Measurements from ENCODE around the gene CUL4A. TPM values are rescaled to one million over a fixed set of nuclear protein-coding genes. Genes with fewer than 3 reads are reported as not detected.

Gene CUL4A
- total and polyA plus RNA-seq, 3 experiments from 2014 or later = 67.4 to 87.3 (median 82.5) TPM

- POLR2A ChIA-PET = interaction anchor here (2.1 kb wide), 1 partner anchor 26 kb away, joined by 5 read pairs; the partner anchor contains the start of gene PCID2
- H3K4me3 ChIP-seq (ENCODE audit: low read length) = no peak overlapping the region
- Mint-ChIP-seq H3K27ac (peak overlapping the region; percentile 63 to 97 (median 95)), H3K9me3 (peaks cover 0 to 4% (median 2%) of the 10 kb centered on the region in 5 donors), H3K36me3 (peaks cover 21 to 64% (median 27%) of the 10 kb centered on the region in 3 donors), H3K27me3 (no peaks in the 10 kb centered on the region), H3K4me3 (peak overlapping the region in 2 of 7 donors; percentile 44 to 65), H3K4me1 (peaks cover 78 to 86% (median 86%) of the 10 kb centered on the region in 3 donors)
- no peaks in the 10 kb centered on the region for H3K27me3 ChIP-seq (ENCODE audit: insufficient read depth, low read length, poor library complexity, severe bottlenecking)
- no peaks in the 10 kb centered on the region for H3K9me3 ChIP-seq (ENCODE audit: low read length)
- peaks cover 44% of the 10 kb centered on the region for H3K36me3 ChIP-seq (ENCODE audit: insufficient read depth, low read length)
- H3K27ac ChIP-seq (ENCODE audit: low read depth, low read length) = no peak overlapping the region
- no peak for DNase-seq
- CTCF ChIA-PET = no interaction called here
- H3K4me1 ChIP-seq (ENCODE audit: insufficient read depth, low read length) = peaks cover 76% of the 10 kb centered on the region
Observed at GRCh38 chr13:113182046-113182445, 27.4 kb upstream of the CUL4A start.

GRCh38 chr13:113183450-113184129 is 25.8 kb upstream of the CUL4A start:
- CTCF ChIA-PET = interaction anchor here (1.7 kb wide), 1 partner anchor 117 kb away, joined by 3 read pairs; no protein-coding TSS in a partner anchor
- Histone ChIP-seq H3K36me3 (ENCODE audit: insufficient read depth, low read length) (peaks cover 35% of the 10 kb centered on the region), H3K27me3 (ENCODE audit: insufficient read depth, low read length, poor library complexity, severe bottlenecking) (no peaks in the 10 kb centered on the region), H3K27ac (ENCODE audit: low read depth, low read length) (no peak overlapping the region), H3K9me3 (ENCODE audit: low read length) (no peaks in the 10 kb centered on the region), H3K4me1 (ENCODE audit: insufficient read depth, low read length) (peaks cover 62% of the 10 kb centered on the region), H3K4me3 (ENCODE audit: low read length) (no peak overlapping the region)
- DNase-seq = no peak
- POLR2A ChIA-PET = interaction anchor here (0.7 to 2.1 kb wide), 2 partner anchors 25 to 81 kb away, joined by 4 to 5 read pairs; partner anchors contain the start of gene PCID2
- Mint-ChIP-seq H3K27me3 (peaks cover 0 to 2% of the 10 kb centered on the region in 2 donors), H3K27ac (peak overlapping the region; percentile 65 to 97 (median 84)), H3K9me3 (peaks cover 0 to 4% (median 2%) of the 10 kb centered on the region in 5 donors), H3K4me1 (peaks cover 80 to 92% (median 87%) of the 10 kb centered on the region in 3 donors), H3K36me3 (peaks cover 11 to 67% (median 29%) of the 10 kb centered on the region in 3 donors), H3K4me3 (peak overlapping the region; percentile 38 to 77 (median 67))

- H3K27ac ChIP-seq (ENCODE audit: low read depth, low read length) = no peak overlapping the region
- POLR2A ChIA-PET = interaction anchor here (1.8 kb wide), 1 partner anchor 24 kb away, joined by 16 read pairs; the partner anchor contains the start of genes CUL4A and PCID2
- peaks cover 49% of the 10 kb centered on the region for H3K4me1 ChIP-seq (ENCODE audit: insufficient read depth, low read length)
- H3K27me3 ChIP-seq (ENCODE audit: insufficient read depth, low read length, poor library complexity, severe bottlenecking) = no peaks in the 10 kb centered on the region
- CTCF ChIA-PET = interaction anchor here (0.9 kb wide), 1 partner anchor 25 kb away, joined by 3 read pairs; no protein-coding TSS in a partner anchor
- H3K4me3 ChIP-seq (ENCODE audit: low read length) = peak overlapping the region; percentile 16
- Mint-ChIP-seq H3K36me3 (peaks cover 7 to 65% (median 33%) of the 10 kb centered on the region in 3 donors), H3K4me3 (peak overlapping the region; percentile 84 to 90 (median 87)), H3K9me3 (peaks cover 0 to 2% (median 1%) of the 10 kb centered on the region in 5 donors), H3K27me3 (peaks cover 0 to 2% of the 10 kb centered on the region in 2 donors), H3K4me1 (peaks cover 74 to 90% (median 76%) of the 10 kb centered on the region in 3 donors), H3K27ac (peak overlapping the region; percentile 87 to 98 (median 94))
- DNase-seq = peak in 4 of 5 donors; percentile 40 to 67 (median 45)
- H3K36me3 ChIP-seq (ENCODE audit: insufficient read depth, low read length) = peaks cover 23% of the 10 kb centered on the region
- H3K9me3 ChIP-seq (ENCODE audit: low read length) = no peaks in the 10 kb centered on the region
Observed at GRCh38 chr13:113184568-113185440, 24.6 kb upstream of the CUL4A start.

GRCh38 chr13:113186061-113186900 is 23.1 kb upstream of the CUL4A start:
- no peaks in the 10 kb centered on the region for H3K9me3 Mint-ChIP-seq
- ChIA-PET CTCF (interaction anchor here (0.7 to 1.0 kb wide), 3 partner anchors 12 to 100 kb away, joined by 3 read pairs; no protein-coding TSS in a partner anchor), POLR2A (interaction anchor here (1.8 kb wide), 1 partner anchor 23 kb away, joined by 16 read pairs; the partner anchor contains the start of genes CUL4A and PCID2)
- peaks cover 61 to 75% (median 62%) of the 10 kb centered on the region in 3 donors for H3K4me1 Mint-ChIP-seq
- H3K4me3 ChIP-seq (ENCODE audit: low read length) = no peak overlapping the region
- H3K4me3 Mint-ChIP-seq = peak overlapping the region; percentile 51 to 86 (median 79)
- H3K27ac Mint-ChIP-seq = peak overlapping the region; percentile 89 to 98 (median 92)
- peaks cover 19% of the 10 kb centered on the region for H3K36me3 ChIP-seq (ENCODE audit: insufficient read depth, low read length)
- peaks cover 3 to 64% (median 28%) of the 10 kb centered on the region in 3 donors for H3K36me3 Mint-ChIP-seq
- peak in 1 of 5 donors; percentile 37 for DNase-seq
- H3K27me3 ChIP-seq (ENCODE audit: insufficient read depth, low read length, poor library complexity, severe bottlenecking) = no peaks in the 10 kb centered on the region
- peaks cover 0 to 2% of the 10 kb centered on the region in 2 donors for H3K27me3 Mint-ChIP-seq
- H3K4me1 ChIP-seq (ENCODE audit: insufficient read depth, low read length) = peaks cover 39% of the 10 kb centered on the region
- H3K27ac ChIP-seq (ENCODE audit: low read depth, low read length) = no peak overlapping the region
- H3K9me3 ChIP-seq (ENCODE audit: low read length) = no peaks in the 10 kb centered on the region

- Histone ChIP-seq H3K27ac (ENCODE audit: low read depth, low read length) (no peak overlapping the region), H3K4me1 (ENCODE audit: insufficient read depth, low read length) (peaks cover 39% of the 10 kb centered on the region), H3K27me3 (ENCODE audit: insufficient read depth, low read length, poor library complexity, severe bottlenecking) (no peaks in the 10 kb centered on the region), H3K36me3 (ENCODE audit: insufficient read depth, low read length) (peaks cover 14% of the 10 kb centered on the region), H3K4me3 (ENCODE audit: low read length) (no peak overlapping the region), H3K9me3 (ENCODE audit: low read length) (no peaks in the 10 kb centered on the region)
- DNase-seq = no peak
- H3K36me3 Mint-ChIP-seq = peaks cover 3 to 64% (median 25%) of the 10 kb centered on the region in 3 donors
- peaks cover 0 to 2% of the 10 kb centered on the region in 2 donors for H3K27me3 Mint-ChIP-seq
- no peaks in the 10 kb centered on the region for H3K9me3 Mint-ChIP-seq
- H3K27ac Mint-ChIP-seq = peak overlapping the region; percentile 40 to 91 (median 80)
- ChIA-PET POLR2A (no interaction called here), CTCF (interaction anchor here (0.7 kb wide), 1 partner anchor 101 kb away, joined by 3 read pairs; no protein-coding TSS in a partner anchor)
- H3K4me3 Mint-ChIP-seq = peak overlapping the region in 3 of 7 donors; percentile 41 to 72 (median 69)
- H3K4me1 Mint-ChIP-seq = peaks cover 51 to 67% (median 52%) of the 10 kb centered on the region in 3 donors
Observed at GRCh38 chr13:113187263-113187669, 22.1 kb upstream of the CUL4A start.

GRCh38 chr13:113187883-113188665 is 21.3 kb upstream of the CUL4A start:
- H3K9me3 Mint-ChIP-seq = no peaks in the 10 kb centered on the region
- H3K27ac ChIP-seq (ENCODE audit: low read depth, low read length) = no peak overlapping the region
- H3K36me3 ChIP-seq (ENCODE audit: insufficient read depth, low read length) = peaks cover 12% of the 10 kb centered on the region
- peak overlapping the region in 2 of 7 donors; percentile 32 to 41 for H3K4me3 Mint-ChIP-seq
- ChIA-PET POLR2A (no interaction called here), CTCF (no interaction called here)
- H3K36me3 Mint-ChIP-seq = peaks cover 3 to 68% (median 25%) of the 10 kb centered on the region in 3 donors
- H3K4me1 Mint-ChIP-seq = peaks cover 46 to 62% (median 48%) of the 10 kb centered on the region in 3 donors
- no peak overlapping the region for H3K4me3 ChIP-seq (ENCODE audit: low read length)
- no peaks in the 10 kb centered on the region for H3K9me3 ChIP-seq (ENCODE audit: low read length)
- peaks cover 36% of the 10 kb centered on the region for H3K4me1 ChIP-seq (ENCODE audit: insufficient read depth, low read length)
- peak overlapping the region in 6 of 8 donors; percentile 72 to 91 (median 74) for H3K27ac Mint-ChIP-seq
- DNase-seq = no peak
- H3K27me3 Mint-ChIP-seq = peaks cover 0 to 2% of the 10 kb centered on the region in 2 donors
- H3K27me3 ChIP-seq (ENCODE audit: insufficient read depth, low read length, poor library complexity, severe bottlenecking) = no peaks in the 10 kb centered on the region

All from CD8-positive, alpha-beta memory T cell (primary cell).